GM18873 (cell line): ENCODE measurements around the gene PHF23.
"Not testable (repeated sequence)": the region's sequence is repeated elsewhere in the genome, so short reads cannot be mapped to it uniquely, and the experiment has no call there.

ENCODE experiments used
- ATAC-seq: cut with Tn5 transposase; IDR thresholded peaks from one replicate; pipeline ENCODE4 v1.9.1; 2021; ENCODE audit warnings: mild to moderate bottlenecking, moderate library complexity, moderate number of reproducible peaks; ENCODE audit not compliant: unreplicated experiment, low FRiP score

Gene PHF23

DNA sequence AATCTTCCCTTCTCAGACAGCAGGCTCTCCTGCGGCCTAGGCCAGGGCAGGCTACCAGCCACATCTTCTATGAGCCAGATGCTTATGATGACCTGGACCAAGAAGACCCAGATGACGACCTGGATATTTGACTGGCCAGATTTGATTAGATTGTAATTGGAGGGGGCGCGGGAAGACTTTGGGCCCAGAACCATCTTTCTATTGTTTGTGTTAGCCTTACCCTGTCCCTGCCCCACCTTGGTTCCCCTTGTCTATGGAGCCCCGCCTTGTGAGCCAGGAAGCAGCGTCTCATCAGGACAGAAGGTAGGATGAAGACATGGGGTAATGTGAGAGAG lies 20.3 kb upstream of the PHF23 start:
- ATAC-seq: no peak

DNA sequence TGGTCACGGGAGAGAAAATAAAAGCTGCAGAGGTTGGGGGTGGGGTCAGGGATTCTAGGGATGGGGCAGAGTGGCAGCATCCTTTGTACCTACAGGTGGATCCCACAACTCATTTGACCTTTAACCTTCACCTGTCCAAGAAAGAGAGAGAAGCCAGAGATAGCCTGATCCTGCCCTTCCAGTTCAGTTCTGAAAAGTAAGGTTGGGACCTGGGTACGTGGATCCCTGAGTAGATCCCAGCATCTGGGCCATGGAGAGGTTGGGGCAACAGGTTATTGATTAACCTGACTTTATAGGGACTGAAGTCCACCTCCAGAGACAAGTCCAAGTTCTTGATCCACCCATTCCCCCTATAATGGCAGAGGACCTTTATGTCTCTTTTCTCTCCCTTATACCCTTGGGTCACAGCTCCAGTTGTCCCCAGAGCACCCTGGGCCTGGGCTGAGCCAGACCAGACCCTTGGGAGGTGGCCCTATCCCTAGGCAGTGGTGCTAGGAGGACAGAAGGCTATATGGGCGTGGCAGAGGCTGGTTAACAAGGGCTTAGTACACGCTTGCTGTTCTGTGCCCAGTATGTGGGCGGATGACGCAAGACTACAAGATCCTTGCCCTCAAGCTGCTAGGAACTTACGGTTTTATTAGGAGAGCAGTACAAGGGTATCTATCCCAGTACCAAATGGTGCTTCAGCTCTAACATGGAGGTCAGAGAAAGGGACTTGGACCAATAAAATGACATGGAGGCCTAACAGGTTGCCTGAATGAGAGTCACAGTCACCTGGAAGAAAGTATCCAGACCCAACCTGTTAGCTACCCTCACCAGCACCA lies 19.7 kb upstream of the PHF23 start:
- ATAC-seq: no peak

DNA sequence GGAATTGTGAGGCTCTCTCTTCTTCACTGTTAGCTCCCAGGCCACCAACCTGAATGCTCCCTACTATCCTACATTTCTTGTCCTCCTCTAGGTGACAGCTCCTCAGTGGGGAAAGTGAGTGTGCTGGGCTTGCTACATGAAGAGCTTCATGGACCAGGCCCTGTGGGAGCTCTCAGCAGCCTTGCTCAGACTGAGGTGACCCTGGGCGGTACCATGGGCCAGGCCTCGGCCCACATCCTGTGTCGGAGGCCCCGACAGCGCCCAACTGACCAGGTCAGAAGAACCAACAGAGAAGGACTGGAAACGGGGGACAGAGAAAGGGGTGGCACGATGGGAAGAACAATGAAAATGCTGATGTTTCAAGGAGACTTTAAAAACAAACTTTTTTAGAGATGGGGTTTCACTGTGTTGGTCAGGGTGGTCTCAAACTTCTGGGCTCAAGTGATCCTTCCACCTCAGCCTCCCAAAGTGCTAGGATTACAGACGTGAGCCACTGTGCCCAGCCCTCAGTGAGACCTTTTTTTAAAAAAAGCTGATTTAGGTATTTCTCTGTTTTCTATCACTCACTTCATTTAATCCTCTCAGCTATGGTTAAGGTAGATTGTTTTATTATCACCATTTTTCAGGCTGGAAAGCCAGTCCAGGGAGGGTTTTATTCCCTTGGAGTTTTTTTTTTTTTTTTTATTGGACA lies 17.7 kb upstream of the PHF23 start:
- ATAC-seq: no peak

DNA sequence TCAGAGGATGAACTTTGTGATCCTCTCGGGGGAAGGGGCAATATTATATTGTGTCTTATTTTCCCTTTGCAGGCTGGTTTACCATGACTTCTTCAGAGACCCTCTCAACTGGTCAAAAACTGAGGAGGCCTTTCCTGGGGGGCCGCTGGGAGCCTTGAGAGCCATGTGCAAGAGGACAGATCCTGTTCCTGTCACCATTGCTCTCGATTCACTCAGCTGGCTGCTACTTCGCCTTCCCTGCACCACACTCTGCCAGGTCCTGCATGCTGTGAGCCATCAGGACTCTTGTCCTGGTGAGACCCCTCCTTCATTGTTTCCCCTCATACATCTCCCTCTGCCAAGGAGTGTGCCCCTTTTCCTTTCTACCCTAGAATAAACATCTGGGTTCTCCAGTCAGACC lies 15.3 kb upstream of the PHF23 start:
- no peak for ATAC-seq

DNA sequence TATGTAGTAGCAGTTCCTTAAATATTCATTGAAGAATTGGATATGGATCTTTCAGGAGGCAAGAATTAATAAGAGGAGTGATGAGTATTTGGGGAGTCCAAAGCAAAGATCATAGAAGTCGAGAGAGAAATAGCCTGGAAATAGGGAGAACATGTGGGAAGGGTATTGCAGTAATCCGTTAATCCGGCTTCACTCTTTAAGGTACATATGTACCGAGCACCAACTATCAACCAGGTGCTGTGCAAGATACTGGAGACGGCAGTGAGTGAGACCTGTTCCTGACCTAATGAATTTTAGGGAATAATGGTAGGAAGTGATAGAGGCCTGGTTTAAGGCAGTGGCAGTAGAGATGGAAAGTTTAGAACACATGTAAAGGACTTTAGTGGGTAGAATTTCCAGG lies 13.8 kb upstream of the PHF23 start:
- ATAC-seq: no peak

DNA sequence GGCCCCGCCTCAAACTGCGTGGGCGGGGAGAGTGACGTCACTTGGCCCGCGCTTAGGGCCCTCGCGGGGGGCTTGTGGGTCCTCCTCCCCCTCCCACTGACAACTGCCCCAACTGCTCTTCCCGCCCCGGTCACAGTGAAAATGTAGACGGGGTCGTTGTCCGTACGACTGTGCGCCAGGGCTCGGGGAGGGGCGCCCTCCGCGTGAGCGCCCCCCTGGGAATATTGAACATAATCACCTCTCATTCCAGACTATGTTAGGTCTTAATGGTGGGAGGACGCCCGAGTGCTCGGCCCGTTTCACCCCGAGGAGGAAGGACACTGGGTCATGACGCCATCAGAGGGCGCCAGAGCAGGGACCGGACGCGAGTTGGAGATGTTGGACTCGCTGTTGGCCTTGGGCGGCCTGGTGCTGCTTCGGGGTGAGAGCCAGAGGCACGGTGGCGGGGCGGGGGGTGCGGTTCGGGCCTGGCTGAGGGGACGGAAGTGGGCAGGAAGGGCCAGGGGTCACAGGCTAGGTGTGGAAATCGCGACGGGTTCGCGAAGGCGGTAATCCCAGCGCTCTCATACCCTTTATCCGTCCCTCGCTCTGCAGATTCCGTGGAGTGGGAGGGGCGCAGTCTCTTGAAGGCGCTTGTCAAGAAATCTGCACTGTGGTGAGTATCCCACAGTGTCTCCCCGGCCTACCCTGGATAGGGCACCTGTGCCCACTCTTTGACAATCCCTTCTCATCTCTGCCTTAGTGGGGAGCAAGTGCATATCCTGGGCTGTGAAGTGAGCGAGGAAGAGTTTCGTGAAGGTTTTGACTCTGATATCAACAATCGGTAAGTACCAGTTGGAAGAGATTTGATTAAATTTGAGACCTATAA lies 13.2 kb upstream of the PHF23 start, which contains the start of gene ELP5:
Gene ELP5 (plus strand): TSS at position 40 of the 868 bp plus-strand sequence. CDS start 336 bp downstream, at position 376.
- peak; percentile 36 for ATAC-seq

DNA sequence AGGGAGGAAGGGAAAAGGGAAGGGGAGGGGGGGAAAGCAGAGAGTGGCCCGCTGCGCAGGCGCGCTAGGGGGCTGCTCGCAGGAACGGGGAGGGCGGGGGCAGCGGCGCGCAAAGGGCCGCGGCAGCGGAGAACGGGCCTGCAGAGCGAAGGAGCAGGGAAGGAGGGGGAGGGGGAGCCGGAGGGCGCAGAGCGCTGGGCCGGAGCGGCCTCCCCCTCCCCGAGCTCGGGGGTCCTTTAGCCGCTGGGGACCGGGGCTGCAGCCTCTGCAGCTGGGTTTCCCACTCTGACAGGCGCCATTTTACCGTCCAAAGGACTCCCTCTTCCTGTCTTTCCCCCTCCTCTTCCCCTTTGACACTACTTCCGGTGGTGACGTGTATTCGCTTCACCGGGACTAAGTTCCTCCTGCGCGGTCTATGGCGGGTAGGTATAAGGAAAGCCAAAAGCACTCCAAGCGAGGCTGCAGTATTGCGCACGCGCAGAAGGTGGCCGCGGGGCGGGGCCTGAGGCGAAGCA lies 12.5 kb upstream of the PHF23 start, which contains the start of gene CTDNEP1:
Gene CTDNEP1 (minus strand): TSS at position 74 of the 515 bp plus-strand sequence. CDS start 438 bp downstream, outside the sequence.
- peak; percentile 84 for ATAC-seq

DNA sequence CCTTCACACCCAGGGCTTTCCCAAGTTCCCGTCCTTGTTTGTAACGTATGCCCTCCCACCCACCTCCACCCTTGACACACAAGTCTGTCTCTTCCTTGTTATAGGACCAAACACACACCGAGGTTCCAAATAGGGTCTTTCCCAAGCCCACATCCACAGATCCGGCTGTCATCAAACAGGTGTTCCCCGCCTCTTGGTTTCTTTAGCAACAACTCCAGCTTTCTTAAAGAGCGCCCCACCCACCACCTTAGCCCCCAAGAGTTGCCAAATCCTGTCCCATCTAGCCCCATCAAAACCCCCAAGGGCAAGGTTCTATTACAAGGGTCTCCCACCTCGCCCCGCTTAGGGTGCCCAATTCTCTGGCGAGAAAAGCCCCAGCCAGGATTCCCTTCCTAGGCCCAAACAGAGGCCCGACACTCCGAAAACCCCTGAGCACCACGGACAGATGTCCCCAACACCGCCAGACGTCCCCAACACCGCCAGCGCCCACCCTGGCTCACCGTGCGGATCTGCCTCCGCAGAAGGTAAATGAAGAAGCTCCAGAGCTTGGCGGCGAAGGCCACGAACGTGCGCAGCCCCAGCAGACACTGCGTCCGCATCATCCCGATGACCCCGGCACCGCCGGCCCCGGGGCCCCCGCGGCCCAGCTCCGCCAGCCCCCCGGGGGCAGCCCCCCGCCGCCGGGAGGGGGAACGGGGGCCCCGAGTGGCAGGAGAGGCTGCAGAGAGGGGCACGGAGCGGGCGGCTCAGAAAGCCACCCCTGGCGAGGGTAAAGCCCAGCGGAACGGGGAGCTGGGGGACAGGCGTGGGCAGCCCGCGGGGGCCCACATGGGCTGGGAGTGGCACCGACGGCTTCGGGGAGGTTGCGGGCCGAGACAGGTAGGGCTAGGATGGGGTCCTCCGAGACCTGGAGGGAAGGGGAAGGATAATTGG lies 11.7 kb upstream of the PHF23 start:
- no peak for ATAC-seq

DNA sequence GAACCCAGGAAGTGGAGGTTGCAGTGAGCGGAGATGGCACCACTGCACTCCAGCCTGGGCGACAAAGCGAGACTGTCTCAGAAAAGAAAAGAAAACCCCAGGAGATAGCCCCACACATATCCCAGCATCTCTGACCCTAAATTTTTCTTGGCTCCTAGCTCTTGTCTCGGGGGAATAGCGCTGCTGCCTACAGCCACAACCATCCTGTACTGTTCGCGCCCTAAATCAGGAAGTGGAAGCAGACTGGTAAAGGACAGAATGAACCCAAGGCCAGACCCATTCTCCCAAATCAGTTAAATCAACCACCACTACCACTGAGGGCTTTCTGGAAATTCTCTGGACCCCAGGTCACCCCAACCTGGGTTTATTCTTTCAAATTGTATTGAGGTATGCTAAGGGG lies 10.6 kb upstream of the PHF23 start:
- ATAC-seq: no peak

DNA sequence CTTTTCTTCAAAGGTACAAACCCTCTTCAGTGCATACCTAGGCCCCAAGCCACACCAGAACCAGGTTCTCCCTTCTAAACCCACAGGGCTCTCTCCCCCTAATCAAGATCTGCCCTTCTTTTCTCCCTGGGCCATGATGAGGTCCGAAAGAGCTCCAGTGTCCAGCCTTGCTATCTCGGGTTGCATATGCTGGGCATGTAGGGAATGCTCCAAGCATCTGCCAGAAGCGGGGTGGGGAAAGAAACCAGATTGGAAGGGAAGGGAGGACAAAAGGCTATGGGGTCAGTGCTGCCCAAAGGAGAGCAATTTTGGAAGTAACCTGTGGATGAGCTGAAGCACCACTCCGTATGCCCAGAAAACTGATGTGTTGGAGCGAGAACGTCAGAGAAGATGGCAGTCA lies 10.0 kb upstream of the PHF23 start:
- no peak for ATAC-seq

DNA sequence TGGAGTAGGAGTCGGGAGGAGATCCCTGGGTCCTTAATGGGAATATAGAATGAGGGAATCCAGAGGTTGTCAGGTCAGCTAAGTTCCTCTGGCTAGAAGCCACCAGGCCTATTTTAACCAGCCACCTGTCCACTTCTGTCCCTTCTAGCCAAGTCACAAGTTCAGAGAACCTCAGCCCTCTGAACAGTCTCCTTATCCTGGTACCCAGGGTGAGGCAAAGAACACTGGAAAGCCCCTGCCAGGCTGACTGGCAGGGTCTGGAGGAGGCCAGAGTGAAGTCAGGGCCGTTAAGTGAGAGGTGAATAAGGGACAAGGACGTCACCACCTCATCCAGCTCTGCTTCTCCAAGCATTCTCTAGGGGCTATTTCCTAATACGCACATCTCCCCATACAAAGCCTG lies 9.5 kb upstream of the PHF23 start:
- no peak for ATAC-seq

DNA sequence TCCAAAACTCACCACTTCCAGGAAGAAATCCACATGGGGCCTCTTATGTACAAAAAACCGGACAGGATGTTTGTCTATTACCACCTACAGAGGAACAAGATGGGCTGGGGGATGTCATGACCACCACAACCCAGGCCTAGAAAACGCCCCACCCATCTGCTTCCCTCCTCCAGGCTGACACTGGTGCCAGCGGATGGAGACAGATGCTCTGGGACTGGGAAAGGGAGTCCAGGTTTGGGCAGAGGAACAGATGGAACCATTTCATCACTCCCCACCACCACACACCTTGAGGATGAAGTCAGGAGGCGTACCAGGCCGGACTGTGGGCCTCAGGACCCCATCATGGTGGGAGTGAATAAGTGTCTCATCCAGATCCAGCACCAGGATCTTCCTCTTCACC lies 7.5 kb upstream of the PHF23 start:
- ATAC-seq: no peak

DNA sequence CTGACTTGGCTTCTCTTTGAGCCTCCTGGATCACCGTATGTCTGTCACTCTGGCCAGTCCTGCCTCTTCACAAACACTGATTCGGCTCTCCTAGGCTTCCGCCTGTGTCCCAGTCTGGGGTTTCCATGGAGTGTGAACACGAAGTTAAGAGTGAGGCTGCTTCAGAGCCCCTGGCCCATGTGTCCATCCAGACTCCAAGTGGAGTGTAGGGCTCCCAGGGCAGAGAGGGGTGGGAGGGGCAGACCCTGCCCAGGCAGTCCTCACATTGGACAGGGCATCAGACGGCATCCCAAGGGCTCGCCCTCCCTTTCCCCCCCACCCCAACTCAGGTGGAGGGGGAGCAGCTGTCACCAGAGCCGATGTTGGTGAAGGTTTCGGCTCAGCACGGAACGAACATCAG lies 4.6 kb upstream of the PHF23 start:
- ATAC-seq: not testable (repeated sequence)

DNA sequence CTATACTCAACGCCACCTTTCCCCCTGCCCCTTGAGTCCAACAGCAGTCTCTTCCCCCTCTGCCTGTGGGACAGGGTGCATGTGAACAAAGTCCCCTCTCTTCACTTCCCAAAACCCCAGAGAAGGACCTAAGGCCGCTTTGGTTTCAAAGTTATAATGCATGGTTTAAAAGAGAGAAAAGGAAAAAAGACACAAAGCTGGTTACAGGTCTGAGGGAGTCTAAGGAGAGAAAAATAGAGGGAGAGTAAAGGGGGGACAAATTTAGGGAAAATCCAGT lies 4.1 kb upstream of the PHF23 start:
- no peak for ATAC-seq

DNA sequence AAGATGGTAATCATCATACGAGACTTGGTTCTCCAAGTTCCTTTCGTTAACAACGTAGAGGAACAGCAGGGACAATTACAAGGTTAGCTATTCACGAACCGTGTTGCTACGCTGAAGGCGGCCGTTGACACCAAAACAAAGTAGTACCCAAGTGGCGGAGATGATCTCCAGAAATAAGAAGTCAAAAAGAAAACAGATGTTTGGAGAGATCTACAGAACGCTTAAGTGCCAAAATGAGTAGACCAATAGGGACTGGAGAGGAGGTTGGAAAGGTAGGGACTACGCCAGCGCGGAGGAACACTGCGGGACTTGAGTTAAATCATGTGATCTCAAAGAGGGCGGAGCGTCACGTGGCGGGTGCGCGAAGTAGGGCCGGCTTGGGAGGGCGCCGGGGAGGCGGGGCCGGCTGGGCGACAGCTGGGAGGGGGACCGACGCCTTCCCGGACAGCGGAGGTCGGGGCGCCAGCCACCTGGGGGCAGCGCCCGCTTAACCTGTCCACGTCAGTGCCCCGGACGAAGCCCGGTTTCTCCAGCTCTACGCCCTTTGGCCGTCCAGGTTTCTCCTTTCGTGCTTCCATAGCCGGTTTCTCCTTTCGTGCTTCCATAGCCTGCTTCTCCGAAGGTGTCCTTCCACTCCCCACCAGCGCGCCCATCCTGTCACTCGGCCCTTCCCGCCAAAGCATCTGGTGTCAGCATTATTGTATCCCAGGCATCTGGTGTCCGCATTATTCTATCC lies 3.6 kb upstream of the PHF23 start:
- peak; percentile 40 for ATAC-seq

DNA sequence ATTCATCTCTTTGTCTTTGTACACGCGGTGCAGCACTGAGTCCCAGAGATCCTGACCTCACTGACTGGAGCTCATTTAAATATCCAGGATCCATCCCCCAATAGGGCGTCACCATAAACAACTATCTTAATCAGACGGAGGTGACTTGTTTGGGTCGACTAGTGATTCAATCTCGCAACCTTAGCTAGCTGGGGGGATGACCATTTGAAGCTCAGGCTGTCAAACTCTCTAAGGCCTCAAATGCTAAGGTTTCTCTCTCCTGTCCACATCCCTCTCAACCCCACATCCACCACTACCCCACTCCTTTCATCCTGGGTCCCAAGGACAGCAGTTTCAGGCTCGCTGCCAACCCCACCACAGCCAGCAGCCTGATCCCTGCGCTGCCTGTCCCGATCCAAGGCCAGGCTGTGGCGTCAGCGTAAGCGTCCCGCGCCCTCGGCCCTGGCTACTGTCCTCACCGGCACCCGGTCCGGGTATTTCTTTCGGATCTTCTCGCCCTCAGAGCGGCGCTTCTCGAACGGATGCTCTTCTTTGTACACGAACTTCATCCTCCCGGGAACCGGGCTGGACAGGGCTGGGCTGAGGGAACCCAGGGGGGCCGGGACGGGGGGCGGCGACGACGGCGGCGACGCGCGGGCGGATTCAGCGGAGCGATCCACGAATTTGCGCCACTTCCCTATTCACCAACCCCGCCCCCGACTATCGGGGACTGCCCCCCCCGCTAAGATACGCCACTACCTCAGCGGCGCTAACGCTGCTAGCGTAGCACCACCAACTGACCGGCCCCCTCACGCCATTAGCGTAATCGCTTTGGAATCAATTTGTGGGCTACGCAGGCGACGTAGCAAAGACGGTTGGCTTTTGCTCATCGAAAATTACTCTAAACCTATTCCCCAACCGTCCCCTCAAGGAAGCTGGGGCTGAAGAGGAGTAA lies 2.8 kb upstream of the PHF23 start, which contains the start of gene GABARAP:
Gene GABARAP (minus strand): TSS at position 667 of the 934 bp plus-strand sequence. CDS start 119 bp downstream, at position 548.
- peak; percentile 31 for ATAC-seq

DNA sequence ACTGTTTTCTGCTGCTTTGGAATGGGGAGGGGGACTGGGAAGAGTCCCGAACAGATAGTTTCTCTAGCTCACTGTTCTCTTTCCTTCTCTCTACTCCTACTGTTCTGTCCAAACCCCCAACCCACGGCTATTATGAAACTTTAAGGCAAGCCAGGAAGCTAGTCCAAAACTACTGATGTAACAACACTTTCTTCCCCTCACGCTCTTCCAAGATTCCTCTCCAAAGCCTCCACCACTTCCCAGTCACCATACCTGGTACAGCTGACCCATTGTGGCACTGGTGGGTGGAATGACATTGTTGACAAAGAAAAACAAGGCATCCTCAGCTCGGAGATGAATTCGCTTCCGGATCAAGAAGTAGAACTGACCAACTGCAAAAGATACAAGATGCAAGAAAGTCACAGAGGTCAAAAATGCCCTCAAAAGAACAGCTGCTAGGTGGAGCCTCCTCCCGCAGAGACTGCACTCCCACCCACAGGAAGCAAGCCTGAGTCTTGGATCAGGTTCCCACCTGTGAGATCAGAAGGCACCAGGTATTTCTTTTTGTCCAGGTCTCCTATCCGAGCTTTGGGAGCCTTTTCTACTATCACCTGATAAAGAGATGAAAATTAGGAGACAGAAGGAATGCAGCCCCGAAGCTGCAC lies 2.0 kb upstream of the PHF23 start:
- no peak for ATAC-seq

DNA sequence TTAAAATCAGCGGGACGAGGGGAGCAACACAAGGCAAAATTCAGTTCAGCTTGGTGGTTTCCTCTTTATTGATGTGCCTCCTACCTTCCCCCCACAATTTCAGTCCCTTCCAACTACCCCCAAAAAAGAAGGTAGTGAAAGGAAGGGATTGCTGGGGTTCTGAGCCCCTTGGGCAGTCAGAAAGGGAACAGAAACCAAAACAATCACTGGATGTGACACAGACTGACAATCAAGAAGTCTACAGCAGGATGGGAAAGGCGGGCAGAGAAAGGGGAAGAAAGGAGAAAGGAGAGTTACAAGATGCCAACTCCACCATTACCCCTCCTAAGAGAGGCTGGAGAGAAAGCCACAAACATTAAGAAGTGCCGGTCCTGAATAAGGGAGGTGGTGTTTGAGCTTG lies 1.1 kb upstream of the PHF23 start:
- no peak for ATAC-seq
